ENCODE data around the gene HOXA3. TPM values are rescaled to one million over a fixed set of nuclear protein-coding genes. Genes with fewer than 3 reads are reported as not detected.

The HOXA3 gene
- total and polyA plus RNA-seq, 10 of the 15 experiments (the other 5 are each of a cell fraction or from before 2014, with no cell fraction given): 0.05 TPM; not detected in 9

GRCh38 chr7:27161721-27162560 lies 9.6 kb upstream of the HOXA3 start:
- H3K4me2 ChIP-seq (ENCODE audit: control insufficient read depth, insufficient read depth): no peak overlapping the region
- CTCF ChIA-PET: interaction anchor here (0.6 to 4.6 kb wide), 17 partner anchors 11 to 877 kb away, joined by 3 to 100 read pairs (median 6); partner anchors contain the start of gene HOXA3

More at GRCh38 chr7:27161721-27162560, 9.6 kb upstream of the HOXA3 start:
- H3K27ac ChIP-seq (ENCODE audit: control insufficient read depth, insufficient read depth): no peak overlapping the region
- RAD21 ChIA-PET (ENCODE audit: unreplicated experiment): interaction anchor here (1.1 to 3.8 kb wide), 11 partner anchors 12 to 1269 kb away, joined by 3 to 46 read pairs (median 7); no protein-coding TSS in a partner anchor
- H3K4me1 ChIP-seq (ENCODE audit: control insufficient read depth, insufficient read depth, low read length): no peaks in the 10 kb centered on the region
- no peaks in the 10 kb centered on the region for H3K36me3 ChIP-seq (ENCODE audit: control insufficient read depth in 2 of 2, insufficient read depth in 2 of 2, low read length in 1 of 2)
- intact Hi-C loops (cut with micrococcal nuclease; ENCODE audit: unreplicated experiment) (loop anchor here (1.0 to 5.0 kb wide), 6 partner anchors 305 to 1270 kb away; no protein-coding TSS in a partner anchor), in situ Hi-C loops (cut with MboI) (loop anchor here (25.0 kb wide), 1 partner anchor 1075 kb away; no protein-coding TSS in a partner anchor)
- peaks cover 18 to 46% of the 10 kb centered on the region in 2 experiments for H3K27me3 ChIP-seq (replicated peaks in 1 of 2; ENCODE audit: control insufficient read depth in 2 of 2, insufficient read depth in 2 of 2, low read length in 1 of 2)
- H3K4me3 ChIP-seq: no peak overlapping the region
- no peaks in the 10 kb centered on the region for H4K20me1 ChIP-seq (ENCODE audit: control insufficient read depth, insufficient read depth)
- no peak for FAIRE-seq
- SMC1A ChIA-PET (ENCODE audit: uncharacterized antibody, unreplicated experiment): interaction anchor here (0.9 to 2.2 kb wide), 6 partner anchors 12 to 792 kb away, joined by 3 to 13 read pairs (median 4); no protein-coding TSS in a partner anchor
- peaks cover 2% of the 10 kb centered on the region; the same call in 1 of the 3 replicates for H3K9me3 ChIP-seq (replicated peaks; ENCODE audit: control insufficient read depth, insufficient read depth, low read length)
- no peak for DNase-seq (ENCODE audit: low read depth, low spot score)
- no TSS peak for BruUV-seq (replicated peaks)
- no peak for TF ChIP-seq WRNIP1 (IDR thresholded peaks at IDR 0.05; ENCODE audit: borderline replicate concordance, low read depth, low read length)
- no peak for TF ChIP-seq IKZF2 (IDR thresholded peaks at IDR 0.05)
- no peak for TF ChIP-seq CTCF (IDR thresholded peaks at IDR 0.05 in 2 of 3, conservative IDR thresholded peaks at IDR 0.05 in 1 of 3; ENCODE audit: control insufficient read depth in 2 of 3, extremely low read depth in 1 of 3, insufficient read depth in 1 of 3, low read depth in 3 of 3, low read length in 3 of 3)
- TF ChIP-seq TCF12 (IDR thresholded peaks at IDR 0.05; ENCODE audit: low read depth, low read length): no peak
- no peak for TF ChIP-seq RELA (IDR thresholded peaks at IDR 0.05; ENCODE audit: borderline replicate concordance, partially characterized antibody)
- TF ChIP-seq GATAD2B (conservative IDR thresholded peaks at IDR 0.05; ENCODE audit: low read depth): no peak
- TF ChIP-seq IKZF1 (conservative IDR thresholded peaks at IDR 0.05): no peak
- TF ChIP-seq HCFC1 (IDR thresholded peaks at IDR 0.05; ENCODE audit: low read length): no peak
- TF ChIP-seq PRDM15 (CRISPR knock-in tag; IDR thresholded peaks at IDR 0.05): no peak
- no peak for TF ChIP-seq SUZ12 (IDR thresholded peaks at IDR 0.05; ENCODE audit: unreplicated experiment)
- TF ChIP-seq MYB (IDR thresholded peaks at IDR 0.05; ENCODE audit: borderline replicate concordance, low read depth, low read length): no peak
- TF ChIP-seq ETV6 (conservative IDR thresholded peaks at IDR 0.05 in 1 of 2, IDR thresholded peaks at IDR 0.05 in 1 of 2; ENCODE audit: borderline replicate concordance in 1 of 2, low read depth in 1 of 2): no peak
- TF ChIP-seq NRF1 (conservative IDR thresholded peaks at IDR 0.05; ENCODE audit: low read depth, low read length): no peak
- no peak for TF ChIP-seq RUNX3 (IDR thresholded peaks at IDR 0.05; ENCODE audit: low read length)
- TF ChIP-seq TAF1 (IDR thresholded peaks at IDR 0.05; ENCODE audit: borderline replicate concordance, low read depth, low read length): no peak
- no peak for ATAC-seq
- no peak overlapping the region for H2AFZ ChIP-seq (ENCODE audit: control insufficient read depth, low read depth, low read length)
- POLR2A ChIA-PET: interaction anchor here (0.6 kb wide), 1 partner anchor 1600 kb away, joined by 5 read pairs; no protein-coding TSS in a partner anchor
- no peak overlapping the region for H3K9ac ChIP-seq (ENCODE audit: control insufficient read depth, insufficient read depth, low read length)
- H3K79me2 ChIP-seq (ENCODE audit: control insufficient read depth, insufficient read depth, low read length): no peaks in the 10 kb centered on the region
- WGBS (ENCODE audit: insufficient coverage, insufficient replicate concordance, low lambda C conversion rate, missing lambda C conversion rate): 30% methylated on average over 27 of the region's 30 CpGs

Data from GM12878 (cell line).